ENCODE data around the gene VPS37B.

Gene VPS37B

GRCh38 chr12:122854554-122854953, 41.4 kb downstream of the VPS37B start:
- FAIRE-seq, result no peak
- TF ChIP-seq POLR2AphosphoS5 (IDR thresholded peaks at IDR 0.05; ENCODE audit: low read depth, low read length), result no peak
- no peak for TF ChIP-seq SPI1 (IDR thresholded peaks at IDR 0.05; ENCODE audit: low read depth, low read length)
- TF ChIP-seq POLR2A (IDR thresholded peaks at IDR 0.05; ENCODE audit: low read depth, low read length), result no peak
- TF ChIP-seq TAF1 (IDR thresholded peaks at IDR 0.05; ENCODE audit: low read depth, low read length), result no peak
- no peak for TF ChIP-seq PAX5 (IDR thresholded peaks at IDR 0.05; ENCODE audit: insufficient read depth, low read length, severe bottlenecking)
- no peak for TF ChIP-seq POU2F2 (IDR thresholded peaks at IDR 0.05; ENCODE audit: low read depth, low read length)
- DNase-seq (ENCODE audit: insufficient read length, low spot score), result no peak

GRCh38 chr12:122853582-122854245, 42.2 kb downstream of the VPS37B start:
- FAIRE-seq, result no peak
- TF ChIP-seq POU2F2 (IDR thresholded peaks at IDR 0.05; ENCODE audit: low read depth, low read length) (no peak), PAX5 (IDR thresholded peaks at IDR 0.05; ENCODE audit: insufficient read depth, low read length, severe bottlenecking) (no peak)
- no peak for DNase-seq (ENCODE audit: insufficient read length, low spot score)

GRCh38 chr12:122852336-122853275, 43.3 kb downstream of the VPS37B start:
- FAIRE-seq (no peak), DNase-seq (ENCODE audit: insufficient read length, low spot score) (no peak)
- TF ChIP-seq SPI1 (IDR thresholded peaks at IDR 0.05; ENCODE audit: low read depth, low read length), result no peak
- TF ChIP-seq TAF1 (IDR thresholded peaks at IDR 0.05; ENCODE audit: low read depth, low read length), result no peak
- TF ChIP-seq PAX5 (IDR thresholded peaks at IDR 0.05; ENCODE audit: insufficient read depth, low read length, severe bottlenecking), result no peak

GRCh38 chr12:122851820-122852219, 44.1 kb downstream of the VPS37B start:
- no peak for FAIRE-seq
- no peak for TF ChIP-seq POLR2A (IDR thresholded peaks at IDR 0.05; ENCODE audit: low read depth, low read length)
- no peak for TF ChIP-seq SPI1 (IDR thresholded peaks at IDR 0.05; ENCODE audit: low read depth, low read length)
- TF ChIP-seq TAF1 (IDR thresholded peaks at IDR 0.05; ENCODE audit: low read depth, low read length), result no peak
- TF ChIP-seq PAX5 (IDR thresholded peaks at IDR 0.05; ENCODE audit: insufficient read depth, low read length, severe bottlenecking), result no peak
- no peak for TF ChIP-seq POLR2AphosphoS5 (IDR thresholded peaks at IDR 0.05; ENCODE audit: low read depth, low read length)
- no peak for TF ChIP-seq POU2F2 (IDR thresholded peaks at IDR 0.05; ENCODE audit: low read depth, low read length)
- DNase-seq (ENCODE audit: insufficient read length, low spot score), result no peak

GRCh38 chr12:122850695-122851350, 45.1 kb downstream of the VPS37B start:
- DNase-seq (ENCODE audit: insufficient read length, low spot score) (no peak), FAIRE-seq (no peak)
- no peak for TF ChIP-seq SPI1 (IDR thresholded peaks at IDR 0.05; ENCODE audit: low read depth, low read length)
- TF ChIP-seq TAF1 (IDR thresholded peaks at IDR 0.05; ENCODE audit: low read depth, low read length), result no peak
- no peak for TF ChIP-seq POU2F2 (IDR thresholded peaks at IDR 0.05; ENCODE audit: low read depth, low read length)
- TF ChIP-seq PAX5 (IDR thresholded peaks at IDR 0.05; ENCODE audit: insufficient read depth, low read length, severe bottlenecking), result no peak
- no peak for TF ChIP-seq POLR2A (IDR thresholded peaks at IDR 0.05; ENCODE audit: low read depth, low read length)
- TF ChIP-seq POLR2AphosphoS5 (IDR thresholded peaks at IDR 0.05; ENCODE audit: low read depth, low read length), result no peak

GRCh38 chr12:122850048-122850445, 45.9 kb downstream of the VPS37B start:
- no peak for FAIRE-seq
- TF ChIP-seq TAF1 (IDR thresholded peaks at IDR 0.05; ENCODE audit: low read depth, low read length), result no peak
- TF ChIP-seq POU2F2 (IDR thresholded peaks at IDR 0.05; ENCODE audit: low read depth, low read length), result no peak
- no peak for TF ChIP-seq PAX5 (IDR thresholded peaks at IDR 0.05; ENCODE audit: insufficient read depth, low read length, severe bottlenecking)
- TF ChIP-seq SPI1 (IDR thresholded peaks at IDR 0.05; ENCODE audit: low read depth, low read length), result no peak
- no peak for TF ChIP-seq POLR2A (IDR thresholded peaks at IDR 0.05; ENCODE audit: low read depth, low read length)
- no peak for TF ChIP-seq POLR2AphosphoS5 (IDR thresholded peaks at IDR 0.05; ENCODE audit: low read depth, low read length)
- no peak for DNase-seq (ENCODE audit: insufficient read length, low spot score)

- no peak for TF ChIP-seq PAX5 (IDR thresholded peaks at IDR 0.05; ENCODE audit: insufficient read depth, low read length, severe bottlenecking)
- TF ChIP-seq SPI1 (IDR thresholded peaks at IDR 0.05; ENCODE audit: low read depth, low read length), result no peak
- TF ChIP-seq TAF1 (IDR thresholded peaks at IDR 0.05; ENCODE audit: low read depth, low read length), result no peak
- no peak for TF ChIP-seq POU2F2 (IDR thresholded peaks at IDR 0.05; ENCODE audit: low read depth, low read length)
- TF ChIP-seq POLR2A (IDR thresholded peaks at IDR 0.05; ENCODE audit: low read depth, low read length), result no peak
- no peak for TF ChIP-seq POLR2AphosphoS5 (IDR thresholded peaks at IDR 0.05; ENCODE audit: low read depth, low read length)
Observed at GRCh38 chr12:122849352-122850047, 46.4 kb downstream of the VPS37B start.

GRCh38 chr12:122848471-122849351, 47.2 kb downstream of the VPS37B start:
- FAIRE-seq (no peak), DNase-seq (ENCODE audit: insufficient read length, low spot score) (no peak)
- TF ChIP-seq POU2F2 (IDR thresholded peaks at IDR 0.05; ENCODE audit: low read depth, low read length) (no peak), SPI1 (IDR thresholded peaks at IDR 0.05; ENCODE audit: low read depth, low read length) (no peak), POLR2A (IDR thresholded peaks at IDR 0.05; ENCODE audit: low read depth, low read length) (no peak), PAX5 (IDR thresholded peaks at IDR 0.05; ENCODE audit: insufficient read depth, low read length, severe bottlenecking) (no peak), TAF1 (IDR thresholded peaks at IDR 0.05; ENCODE audit: low read depth, low read length) (no peak), POLR2AphosphoS5 (IDR thresholded peaks at IDR 0.05; ENCODE audit: low read depth, low read length) (no peak)

More at GRCh38 chr12:122849352-122850047, 46.4 kb downstream of the VPS37B start:
- no peak for DNase-seq (ENCODE audit: insufficient read length, low spot score)
- FAIRE-seq, result no peak

Data from GM12891 (cell line).